NCI-H128 (cell line): Measurements from ENCODE around the gene NCKAP5.
"Not testable (repeated sequence)": the region's sequence is repeated elsewhere in the genome, so short reads cannot be mapped to it uniquely, and the experiment has no call there.

Experiments used
- DNase-seq: peaks from one replicate; lab custom pipeline; 2025; ENCODE audit not compliant: unreplicated experiment; lab: John Stamatoyannopoulos, UW

The NCKAP5 gene

GRCh38 chr2:132701810-132702209 is 866.5 kb downstream of the NCKAP5 start:
- no peak for DNase-seq

- DNase-seq: not testable (repeated sequence)
These were observed 868.5 kb downstream of the NCKAP5 start for GRCh38 chr2:132699802-132700201.

GRCh38 chr2:132698347-132698746 is 869.9 kb downstream of the NCKAP5 start:
- DNase-seq: not testable (repeated sequence)

- DNase-seq: no peak
These were observed 870.6 kb downstream of the NCKAP5 start for GRCh38 chr2:132697556-132698205.

GRCh38 chr2:132692816-132693215 is 875.4 kb downstream of the NCKAP5 start:
- no peak for DNase-seq

- no peak for DNase-seq
These were observed 876.7 kb downstream of the NCKAP5 start for GRCh38 chr2:132691556-132691955.

GRCh38 chr2:132690664-132691303 is 877.5 kb downstream of the NCKAP5 start:
- DNase-seq: no peak

GRCh38 chr2:132681766-132682165 is 886.5 kb downstream of the NCKAP5 start:
- no peak for DNase-seq

- DNase-seq: no peak
These were observed 887.7 kb downstream of the NCKAP5 start for GRCh38 chr2:132680544-132680943.

- no peak for DNase-seq
These were observed 889.8 kb downstream of the NCKAP5 start for GRCh38 chr2:132678483-132678882.

GRCh38 chr2:132677661-132678060 is 890.6 kb downstream of the NCKAP5 start:
- no peak for DNase-seq

- DNase-seq: no peak
These were observed 891.3 kb downstream of the NCKAP5 start for GRCh38 chr2:132676999-132677398.

GRCh38 chr2:132671151-132671835 is 897.0 kb downstream of the NCKAP5 start:
- DNase-seq: no peak

- no peak for DNase-seq
These were observed 897.6 kb downstream of the NCKAP5 start for GRCh38 chr2:132670496-132671150.

GRCh38 chr2:132669908-132670495 is 898.3 kb downstream of the NCKAP5 start, which contains the start of gene LYPD1:
Gene LYPD1 (minus strand): TSS chr2:132670205. CDS start chr2:132669932, 273 bp downstream.
- no peak for DNase-seq

- DNase-seq: peak; percentile 21
These were observed 899.0 kb downstream of the NCKAP5 start for GRCh38 chr2:132668987-132669907.

GRCh38 chr2:132668189-132668823 is 900.0 kb downstream of the NCKAP5 start:
- DNase-seq: peak; percentile 8

- DNase-seq: no peak
These were observed 900.6 kb downstream of the NCKAP5 start for GRCh38 chr2:132667706-132668105.

- no peak for DNase-seq
These were observed 902.7 kb downstream of the NCKAP5 start for GRCh38 chr2:132665401-132666140.
